ENCODE measurements around the gene DOCK1.

DOCK1 gene

DNA sequence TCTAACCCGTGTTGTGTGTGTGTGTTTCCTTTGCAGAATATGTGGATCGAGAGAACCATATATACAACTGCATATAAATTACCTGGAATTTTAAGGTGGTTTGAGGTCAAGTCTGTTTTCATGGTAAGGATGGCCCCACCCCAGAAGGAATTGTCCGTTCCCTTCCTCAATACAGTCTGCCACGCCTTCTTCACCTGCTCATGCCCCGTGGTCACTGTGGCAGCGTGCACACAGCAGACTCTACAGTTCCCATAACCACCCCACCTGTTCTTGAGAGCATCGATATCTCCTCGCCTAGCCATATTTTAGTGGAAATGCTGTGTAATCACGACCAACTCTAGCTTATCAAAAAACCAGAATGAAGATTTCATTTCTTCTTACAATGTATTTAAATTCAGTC, 509.9 kb downstream of the DOCK1 start:
- no peak overlapping the region for H3K27ac ChIP-seq (ENCODE audit: insufficient read depth, low read length, poor library complexity, severe bottlenecking)
- H3K9me3 ChIP-seq (ENCODE audit: control insufficient read depth, low read length): no peaks in the 10 kb centered on the region
- no peak for DNase-seq
- no peaks in the 10 kb centered on the region for H3K4me1 ChIP-seq (ENCODE audit: control insufficient read depth, insufficient read depth, low read length, poor library complexity, severe bottlenecking)
- no peak overlapping the region for H3K4me3 ChIP-seq (ENCODE audit: insufficient read depth, low read depth, low read length, poor library complexity, severe bottlenecking)
- H3K36me3 ChIP-seq (ENCODE audit: control insufficient read depth, insufficient read depth, low read length): no peaks in the 10 kb centered on the region
- H3K27me3 ChIP-seq (replicated peaks; ENCODE audit: control insufficient read depth, insufficient read depth, low read length, poor library complexity, severe bottlenecking): no peaks in the 10 kb centered on the region

DNA sequence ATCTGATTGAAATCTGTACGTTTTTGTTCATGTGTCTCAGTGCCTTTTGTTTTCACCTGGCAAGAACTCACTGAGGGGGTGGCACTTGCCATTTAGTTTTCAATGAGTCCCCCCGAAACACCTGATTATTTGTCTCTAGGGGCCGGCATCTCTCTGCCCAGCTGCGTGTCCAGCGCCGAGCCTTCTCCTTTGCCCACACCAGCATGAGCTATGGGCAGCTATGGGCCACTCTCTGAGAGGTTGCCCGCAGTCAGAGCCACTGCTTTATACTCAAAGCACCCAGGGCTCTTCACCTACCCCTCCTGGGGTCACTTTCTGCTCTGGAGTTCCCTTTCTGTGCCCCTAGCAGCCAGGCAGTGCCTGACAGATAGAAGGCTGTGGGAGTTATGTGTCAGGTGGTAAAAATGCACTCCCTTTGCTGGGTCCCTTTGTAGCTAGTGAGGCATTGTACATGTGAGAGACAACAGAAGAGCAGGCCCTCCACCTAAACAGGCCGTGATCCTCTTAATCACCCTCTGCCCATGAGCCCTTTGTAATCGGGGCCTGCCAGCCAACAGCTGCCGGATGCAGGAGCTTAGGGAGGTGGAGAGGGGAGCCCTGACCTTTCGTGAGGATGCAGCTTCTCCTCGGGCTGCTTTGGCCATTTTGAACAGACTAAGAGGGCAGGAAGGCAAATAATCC, 510.8 kb downstream of the DOCK1 start:
- no peaks in the 10 kb centered on the region for H3K4me1 ChIP-seq (ENCODE audit: control insufficient read depth, insufficient read depth, low read length, poor library complexity, severe bottlenecking)
- H3K27me3 ChIP-seq (replicated peaks; ENCODE audit: control insufficient read depth, insufficient read depth, low read length, poor library complexity, severe bottlenecking): no peaks in the 10 kb centered on the region
- no peak for DNase-seq
- H3K9me3 ChIP-seq (ENCODE audit: control insufficient read depth, low read length): no peaks in the 10 kb centered on the region
- no peak overlapping the region for H3K27ac ChIP-seq (ENCODE audit: insufficient read depth, low read length, poor library complexity, severe bottlenecking)
- H3K4me3 ChIP-seq (ENCODE audit: insufficient read depth, low read depth, low read length, poor library complexity, severe bottlenecking): no peak overlapping the region
- no peaks in the 10 kb centered on the region for H3K36me3 ChIP-seq (ENCODE audit: control insufficient read depth, insufficient read depth, low read length)

- H3K9me3 ChIP-seq (ENCODE audit: control insufficient read depth, low read length): no peaks in the 10 kb centered on the region
- H3K4me3 ChIP-seq (ENCODE audit: insufficient read depth, low read depth, low read length, poor library complexity, severe bottlenecking): no peak overlapping the region
- no peak overlapping the region for H3K27ac ChIP-seq (ENCODE audit: insufficient read depth, low read length, poor library complexity, severe bottlenecking)
- no peaks in the 10 kb centered on the region for H3K36me3 ChIP-seq (ENCODE audit: control insufficient read depth, insufficient read depth, low read length)
- H3K4me1 ChIP-seq (ENCODE audit: control insufficient read depth, insufficient read depth, low read length, poor library complexity, severe bottlenecking): no peaks in the 10 kb centered on the region
- H3K27me3 ChIP-seq (replicated peaks; ENCODE audit: control insufficient read depth, insufficient read depth, low read length, poor library complexity, severe bottlenecking): no peaks in the 10 kb centered on the region
- no peak for DNase-seq
These were observed 511.8 kb downstream of the DOCK1 start for GRCh38 chr10:127417031-127417430.

- H3K27ac ChIP-seq (ENCODE audit: insufficient read depth, low read length, poor library complexity, severe bottlenecking): no peak overlapping the region
- no peaks in the 10 kb centered on the region for H3K36me3 ChIP-seq (ENCODE audit: control insufficient read depth, insufficient read depth, low read length)
- H3K4me3 ChIP-seq (ENCODE audit: insufficient read depth, low read depth, low read length, poor library complexity, severe bottlenecking): no peak overlapping the region
- no peaks in the 10 kb centered on the region for H3K4me1 ChIP-seq (ENCODE audit: control insufficient read depth, insufficient read depth, low read length, poor library complexity, severe bottlenecking)
- no peaks in the 10 kb centered on the region for H3K9me3 ChIP-seq (ENCODE audit: control insufficient read depth, low read length)
- DNase-seq: no peak
- no peaks in the 10 kb centered on the region for H3K27me3 ChIP-seq (replicated peaks; ENCODE audit: control insufficient read depth, insufficient read depth, low read length, poor library complexity, severe bottlenecking)
These were observed 512.6 kb downstream of the DOCK1 start for GRCh38 chr10:127417686-127418401.

DNA sequence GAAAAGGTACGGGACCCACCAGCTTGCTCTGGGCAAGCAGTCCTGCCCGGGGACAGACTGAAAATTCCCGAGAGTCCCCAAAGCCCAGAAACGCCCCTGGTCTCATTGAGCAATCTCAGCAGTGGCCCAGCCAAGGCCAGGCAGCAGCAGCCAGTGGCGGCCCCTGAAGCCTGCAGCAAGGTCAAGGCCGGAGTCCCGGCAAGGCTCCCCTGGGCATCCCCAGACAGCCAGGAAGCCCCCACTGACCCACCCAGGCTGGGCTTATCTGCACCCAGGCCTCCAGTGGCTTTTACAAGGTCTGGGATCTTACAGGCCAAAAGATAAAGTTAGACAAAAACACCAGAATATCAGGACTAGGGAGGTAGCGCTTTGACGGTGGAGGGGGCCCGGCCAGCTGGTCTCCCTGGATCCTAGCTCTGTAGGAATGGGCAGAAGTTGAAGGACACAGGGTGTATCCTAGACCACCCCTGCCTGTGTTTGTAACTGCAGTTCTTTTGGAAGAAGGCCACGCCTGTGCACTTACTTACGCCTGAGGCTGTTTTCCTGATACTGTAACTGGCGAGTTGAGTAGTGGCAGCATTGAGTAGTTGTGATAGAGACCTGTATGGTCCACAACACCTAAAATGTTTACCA, 513.4 kb downstream of the DOCK1 start:
- Histone ChIP-seq H3K36me3 (ENCODE audit: control insufficient read depth, insufficient read depth, low read length) (no peaks in the 10 kb centered on the region), H3K9me3 (ENCODE audit: control insufficient read depth, low read length) (no peaks in the 10 kb centered on the region), H3K4me1 (ENCODE audit: control insufficient read depth, insufficient read depth, low read length, poor library complexity, severe bottlenecking) (no peaks in the 10 kb centered on the region), H3K27ac (ENCODE audit: insufficient read depth, low read length, poor library complexity, severe bottlenecking) (no peak overlapping the region), H3K4me3 (ENCODE audit: insufficient read depth, low read depth, low read length, poor library complexity, severe bottlenecking) (no peak overlapping the region), H3K27me3 (replicated peaks; ENCODE audit: control insufficient read depth, insufficient read depth, low read length, poor library complexity, severe bottlenecking) (no peaks in the 10 kb centered on the region)
- DNase-seq: no peak

DNA sequence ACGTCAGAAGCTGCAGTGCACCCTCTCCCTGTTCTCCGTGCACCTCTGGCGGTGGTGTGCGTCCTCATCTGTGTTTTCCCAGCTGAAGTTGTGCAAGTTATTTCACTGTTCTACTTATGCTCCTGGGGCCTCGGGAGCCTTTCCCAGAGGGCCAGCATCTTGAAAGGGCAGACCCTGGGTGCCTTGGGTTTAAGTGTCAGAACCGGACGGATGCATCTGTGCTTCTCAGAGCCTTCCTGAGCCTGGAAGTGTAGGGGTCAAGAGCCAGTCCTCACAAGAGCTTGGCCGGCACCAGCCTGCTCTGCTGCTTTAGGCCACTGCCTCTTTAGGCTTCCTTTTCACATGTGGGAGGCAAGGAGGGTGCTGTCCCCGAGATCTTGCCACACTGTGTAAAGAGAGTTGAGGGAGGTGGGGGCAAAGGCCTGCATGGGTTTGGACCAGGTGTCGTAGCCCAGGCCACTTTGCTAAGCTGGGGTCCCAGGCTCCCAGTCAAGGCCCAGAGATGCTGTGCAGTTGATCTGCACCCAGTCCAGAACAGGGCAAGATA, 515.0 kb downstream of the DOCK1 start:
- no peaks in the 10 kb centered on the region for H3K27me3 ChIP-seq (replicated peaks; ENCODE audit: control insufficient read depth, insufficient read depth, low read length, poor library complexity, severe bottlenecking)
- DNase-seq: no peak
- H3K4me1 ChIP-seq (ENCODE audit: control insufficient read depth, insufficient read depth, low read length, poor library complexity, severe bottlenecking): no peaks in the 10 kb centered on the region
- H3K27ac ChIP-seq (ENCODE audit: insufficient read depth, low read length, poor library complexity, severe bottlenecking): no peak overlapping the region
- H3K9me3 ChIP-seq (ENCODE audit: control insufficient read depth, low read length): no peaks in the 10 kb centered on the region
- no peak overlapping the region for H3K4me3 ChIP-seq (ENCODE audit: insufficient read depth, low read depth, low read length, poor library complexity, severe bottlenecking)
- H3K36me3 ChIP-seq (ENCODE audit: control insufficient read depth, insufficient read depth, low read length): no peaks in the 10 kb centered on the region

GRCh38 chr10:127423218-127423915, 518.1 kb downstream of the DOCK1 start:
- DNase-seq: no peak
- Histone ChIP-seq H3K27me3 (replicated peaks; ENCODE audit: control insufficient read depth, insufficient read depth, low read length, poor library complexity, severe bottlenecking) (no peaks in the 10 kb centered on the region), H3K9me3 (ENCODE audit: control insufficient read depth, low read length) (no peaks in the 10 kb centered on the region), H3K4me1 (ENCODE audit: control insufficient read depth, insufficient read depth, low read length, poor library complexity, severe bottlenecking) (no peaks in the 10 kb centered on the region), H3K4me3 (ENCODE audit: insufficient read depth, low read depth, low read length, poor library complexity, severe bottlenecking) (no peak overlapping the region), H3K36me3 (ENCODE audit: control insufficient read depth, insufficient read depth, low read length) (no peaks in the 10 kb centered on the region), H3K27ac (ENCODE audit: insufficient read depth, low read length, poor library complexity, severe bottlenecking) (no peak overlapping the region)

DNA sequence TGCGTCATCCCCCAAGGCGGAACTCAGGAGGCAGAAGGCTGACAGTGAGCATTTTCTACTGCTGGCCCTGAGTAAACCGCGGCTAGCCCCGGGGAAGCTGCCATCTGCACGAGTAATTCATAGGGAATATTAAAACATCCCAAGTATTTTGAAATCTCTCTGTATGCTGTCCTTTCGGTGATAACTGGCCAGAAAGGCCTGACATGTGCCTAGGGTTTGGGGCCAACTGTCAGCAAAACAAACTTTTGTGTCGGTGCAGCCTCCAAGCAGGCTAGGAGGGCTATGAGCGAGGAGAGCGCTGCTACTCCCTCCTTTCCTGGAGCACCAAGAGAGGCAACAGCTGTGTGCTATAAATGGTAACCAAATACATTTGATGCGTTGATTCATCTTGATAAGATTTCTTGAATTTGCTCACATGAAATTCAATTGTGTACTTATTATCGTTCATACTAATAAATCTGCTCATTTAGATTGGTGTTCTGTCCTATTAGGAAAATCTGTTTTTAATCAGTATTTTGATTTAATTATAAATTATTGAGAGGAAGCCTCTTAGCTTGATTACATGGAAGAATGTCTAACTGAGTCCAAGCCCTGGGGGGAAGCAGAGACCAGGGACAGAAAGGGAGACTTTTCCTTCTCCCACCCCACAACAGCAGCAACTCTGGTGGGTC, 519.5 kb downstream of the DOCK1 start:
- Histone ChIP-seq H3K27me3 (replicated peaks; ENCODE audit: control insufficient read depth, insufficient read depth, low read length, poor library complexity, severe bottlenecking) (no peaks in the 10 kb centered on the region), H3K27ac (ENCODE audit: insufficient read depth, low read length, poor library complexity, severe bottlenecking) (no peak overlapping the region), H3K9me3 (ENCODE audit: control insufficient read depth, low read length) (no peaks in the 10 kb centered on the region), H3K4me1 (ENCODE audit: control insufficient read depth, insufficient read depth, low read length, poor library complexity, severe bottlenecking) (no peaks in the 10 kb centered on the region), H3K36me3 (ENCODE audit: control insufficient read depth, insufficient read depth, low read length) (no peaks in the 10 kb centered on the region), H3K4me3 (ENCODE audit: insufficient read depth, low read depth, low read length, poor library complexity, severe bottlenecking) (no peak overlapping the region)
- no peak for DNase-seq

- no peaks in the 10 kb centered on the region for H3K36me3 ChIP-seq (ENCODE audit: control insufficient read depth, insufficient read depth, low read length)
- no peak overlapping the region for H3K27ac ChIP-seq (ENCODE audit: insufficient read depth, low read length, poor library complexity, severe bottlenecking)
- no peak for DNase-seq
- no peaks in the 10 kb centered on the region for H3K4me1 ChIP-seq (ENCODE audit: control insufficient read depth, insufficient read depth, low read length, poor library complexity, severe bottlenecking)
- H3K4me3 ChIP-seq (ENCODE audit: insufficient read depth, low read depth, low read length, poor library complexity, severe bottlenecking): no peak overlapping the region
- H3K9me3 ChIP-seq (ENCODE audit: control insufficient read depth, low read length): no peaks in the 10 kb centered on the region
- no peaks in the 10 kb centered on the region for H3K27me3 ChIP-seq (replicated peaks; ENCODE audit: control insufficient read depth, insufficient read depth, low read length, poor library complexity, severe bottlenecking)
These were observed 521.5 kb downstream of the DOCK1 start for GRCh38 chr10:127426746-127427145.

Data from effector memory CD4-positive, alpha-beta T cell (primary cell).